HG03378 (cell line): ENCODE data around the gene SNAPIN.
"Not testable (repeated sequence)": the region's sequence is repeated elsewhere in the genome, so short reads cannot be mapped to it uniquely, and the experiment has no call there.

ENCODE experiments used
- ATAC-seq: cut with Tn5 transposase; IDR thresholded peaks from one replicate; pipeline ENCODE4 v1.9.1; 2021; ENCODE audit warnings: mild to moderate bottlenecking, moderate library complexity; ENCODE audit not compliant: unreplicated experiment

Gene SNAPIN

DNA sequence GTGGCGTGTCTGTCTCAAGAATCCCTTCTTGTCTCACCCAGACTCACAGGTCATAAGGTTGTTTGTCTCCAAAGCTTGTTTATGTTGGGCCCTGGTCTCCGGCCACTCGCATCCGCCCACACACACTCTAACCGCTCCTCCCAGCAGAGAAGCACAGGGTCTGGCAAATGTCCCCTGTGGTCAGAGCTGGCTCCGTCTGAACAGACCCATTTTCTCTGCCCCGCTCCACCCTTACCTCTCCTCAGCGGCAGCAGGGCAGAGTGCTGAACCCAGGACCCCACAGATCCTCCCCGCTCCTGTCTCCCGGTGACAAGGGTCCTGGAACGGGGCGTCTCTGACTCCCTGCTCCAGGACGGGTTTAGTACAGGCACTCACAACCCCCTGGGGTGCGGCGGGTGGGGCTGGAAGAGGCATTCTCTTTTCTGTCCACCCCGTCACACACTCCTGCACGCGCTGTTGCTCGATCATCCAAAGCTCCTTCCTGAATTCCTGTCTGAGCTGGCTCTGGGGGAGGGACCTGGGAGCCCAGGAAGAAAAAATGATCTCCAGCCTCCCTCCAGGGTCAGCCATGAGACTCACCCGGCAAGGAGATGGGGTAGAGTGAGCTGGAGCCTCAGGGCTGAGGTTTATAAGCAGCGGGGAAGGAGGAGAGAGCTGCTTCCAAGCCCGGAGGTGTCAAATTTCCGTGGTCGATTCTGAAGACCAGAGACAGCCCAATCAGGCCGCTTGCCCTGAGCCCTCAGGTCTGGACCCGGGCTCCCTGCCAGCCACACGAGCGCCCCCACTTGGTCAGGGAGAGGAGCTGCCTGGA lies 31.4 kb upstream of the SNAPIN start, which contains the start of gene S100A13:
Gene S100A13 (minus strand): TSS at position 602 of the 811 bp plus-strand sequence. CDS start 1,033 bp downstream, outside the sequence.
- ATAC-seq: no peak

DNA sequence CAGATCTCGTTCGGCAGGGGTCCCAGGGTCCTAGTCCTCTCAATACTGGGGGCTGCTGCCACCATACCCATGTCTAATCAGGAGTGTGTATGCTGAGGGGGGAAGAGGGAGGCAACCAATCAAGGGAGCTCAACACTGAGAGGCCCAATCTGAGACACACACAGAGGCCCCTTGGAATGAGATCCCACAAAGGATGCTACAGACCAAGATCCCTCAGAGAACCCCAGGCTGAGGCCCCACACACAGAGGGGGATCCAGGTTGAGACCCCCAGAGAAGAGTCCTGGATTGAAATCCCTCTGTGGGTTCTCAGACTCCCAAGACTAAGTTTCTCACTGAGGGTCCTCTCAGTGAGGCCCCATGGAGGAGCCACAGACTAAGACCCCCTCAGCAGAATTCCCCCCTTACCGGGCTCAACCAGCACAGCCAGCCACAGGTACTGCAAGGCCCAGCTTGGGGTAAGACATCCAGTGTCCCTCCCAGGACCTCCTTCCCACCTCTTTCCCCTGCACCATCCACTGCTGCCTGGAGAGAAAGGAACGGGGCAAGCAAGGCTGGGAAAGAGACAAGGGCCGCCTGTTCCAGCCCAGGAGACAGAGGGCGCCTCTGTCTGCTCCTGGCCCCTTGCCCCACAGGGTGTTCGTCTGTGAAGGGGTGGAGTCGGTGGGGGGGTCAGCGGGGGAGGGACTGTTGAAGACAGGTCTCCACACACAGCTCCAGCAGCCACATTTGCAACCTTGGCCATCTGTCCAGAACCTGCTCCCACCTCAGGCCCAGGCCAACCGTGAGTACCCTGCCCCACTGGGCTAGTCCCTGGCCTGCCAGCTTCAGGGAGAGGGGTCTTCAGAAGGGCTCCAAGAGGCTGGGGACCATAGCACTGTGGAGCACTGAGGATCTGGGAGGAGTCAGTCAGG lies 30.5 kb upstream of the SNAPIN start, which contains the start of gene S100A1:
Gene S100A1 (plus strand): TSS at position 720 of the 912 bp plus-strand sequence. CDS start 2,088 bp downstream, outside the sequence.
- no peak for ATAC-seq

DNA sequence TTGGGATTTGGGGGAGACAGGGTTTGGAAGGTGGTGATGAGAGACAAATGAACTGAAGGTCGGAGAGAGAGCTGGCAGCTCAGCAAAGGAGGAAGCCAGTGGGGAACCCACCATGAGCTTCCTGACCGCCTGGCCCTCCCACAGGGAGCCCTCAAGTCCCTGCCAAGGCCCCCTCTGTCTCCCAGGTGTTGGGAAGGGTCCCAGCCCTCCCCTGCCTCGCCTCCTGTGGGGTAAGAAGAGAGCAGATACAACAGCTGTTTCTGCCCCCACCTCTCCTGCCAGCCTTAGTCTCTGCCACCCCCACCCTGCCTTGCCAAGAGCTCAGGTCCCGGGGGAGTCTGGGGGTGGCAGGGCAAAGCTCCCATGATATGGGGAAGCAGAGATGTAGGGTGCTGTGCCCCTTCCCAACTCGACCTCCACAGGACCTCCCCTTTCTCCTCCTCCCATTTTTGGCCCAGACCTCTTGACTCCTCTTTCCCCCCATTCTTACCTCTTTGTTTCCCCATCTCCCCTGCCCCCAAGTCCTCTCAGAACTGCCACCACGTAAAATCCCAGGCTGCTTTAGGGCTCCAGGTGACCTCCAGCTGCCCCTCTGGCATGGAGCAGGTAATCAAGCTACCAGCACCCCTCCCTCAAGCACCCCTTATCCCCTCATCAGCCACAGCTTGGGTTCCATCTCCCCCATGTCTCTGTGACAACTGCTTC lies 29.7 kb upstream of the SNAPIN start:
- ATAC-seq: no peak

DNA sequence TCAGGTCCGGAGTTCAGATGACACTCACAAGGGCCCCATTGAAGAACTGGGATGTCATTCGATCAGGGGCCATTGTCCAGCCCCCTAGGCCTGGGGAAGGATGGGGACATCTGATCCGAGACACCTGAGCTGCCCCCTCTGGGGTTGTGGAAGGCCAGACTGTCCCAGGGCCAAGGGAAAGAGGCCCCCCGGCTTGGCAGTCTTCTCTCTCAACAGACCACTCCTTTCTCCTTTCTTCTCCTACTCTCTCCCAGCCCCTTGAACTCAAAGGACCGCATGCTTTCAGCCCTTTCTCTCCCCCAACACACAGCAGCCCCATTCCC lies 29.2 kb upstream of the SNAPIN start:
- no peak for ATAC-seq

DNA sequence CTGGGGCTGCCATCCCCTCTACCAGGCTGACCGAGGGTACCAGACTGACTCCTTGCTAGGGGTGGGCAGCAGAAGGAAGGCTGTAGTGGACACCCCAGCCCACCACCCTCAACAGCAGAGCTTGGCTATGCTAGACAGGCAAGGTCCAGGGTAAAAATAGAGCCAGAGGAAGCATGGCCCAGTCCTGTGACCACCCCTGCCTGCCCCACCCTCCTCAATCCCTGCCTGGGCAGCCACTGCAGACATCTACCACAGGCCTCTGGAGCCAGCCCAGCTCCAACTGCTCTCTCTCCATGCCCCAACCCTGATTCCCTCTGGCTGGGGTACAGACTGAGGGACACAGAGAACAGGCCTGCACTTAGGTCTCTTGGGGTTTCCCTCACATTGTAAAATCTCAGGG lies 28.5 kb upstream of the SNAPIN start:
- ATAC-seq: no peak

DNA sequence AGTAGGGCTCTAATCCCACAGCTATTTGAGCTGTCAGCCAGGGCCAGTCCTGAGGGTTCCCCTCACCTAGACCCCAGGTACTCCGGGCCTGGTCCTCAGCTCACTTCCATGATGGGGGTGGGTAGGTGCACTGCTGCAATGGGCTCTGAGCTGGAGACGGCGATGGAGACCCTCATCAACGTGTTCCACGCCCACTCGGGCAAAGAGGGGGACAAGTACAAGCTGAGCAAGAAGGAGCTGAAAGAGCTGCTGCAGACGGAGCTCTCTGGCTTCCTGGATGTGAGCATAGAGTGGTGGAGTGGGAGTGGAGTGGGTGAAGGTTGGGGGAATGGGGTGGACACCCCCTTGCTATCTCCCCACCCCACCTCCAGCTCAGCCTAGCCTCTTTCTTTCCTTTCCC lies 28.1 kb upstream of the SNAPIN start:
- ATAC-seq: no peak

DNA sequence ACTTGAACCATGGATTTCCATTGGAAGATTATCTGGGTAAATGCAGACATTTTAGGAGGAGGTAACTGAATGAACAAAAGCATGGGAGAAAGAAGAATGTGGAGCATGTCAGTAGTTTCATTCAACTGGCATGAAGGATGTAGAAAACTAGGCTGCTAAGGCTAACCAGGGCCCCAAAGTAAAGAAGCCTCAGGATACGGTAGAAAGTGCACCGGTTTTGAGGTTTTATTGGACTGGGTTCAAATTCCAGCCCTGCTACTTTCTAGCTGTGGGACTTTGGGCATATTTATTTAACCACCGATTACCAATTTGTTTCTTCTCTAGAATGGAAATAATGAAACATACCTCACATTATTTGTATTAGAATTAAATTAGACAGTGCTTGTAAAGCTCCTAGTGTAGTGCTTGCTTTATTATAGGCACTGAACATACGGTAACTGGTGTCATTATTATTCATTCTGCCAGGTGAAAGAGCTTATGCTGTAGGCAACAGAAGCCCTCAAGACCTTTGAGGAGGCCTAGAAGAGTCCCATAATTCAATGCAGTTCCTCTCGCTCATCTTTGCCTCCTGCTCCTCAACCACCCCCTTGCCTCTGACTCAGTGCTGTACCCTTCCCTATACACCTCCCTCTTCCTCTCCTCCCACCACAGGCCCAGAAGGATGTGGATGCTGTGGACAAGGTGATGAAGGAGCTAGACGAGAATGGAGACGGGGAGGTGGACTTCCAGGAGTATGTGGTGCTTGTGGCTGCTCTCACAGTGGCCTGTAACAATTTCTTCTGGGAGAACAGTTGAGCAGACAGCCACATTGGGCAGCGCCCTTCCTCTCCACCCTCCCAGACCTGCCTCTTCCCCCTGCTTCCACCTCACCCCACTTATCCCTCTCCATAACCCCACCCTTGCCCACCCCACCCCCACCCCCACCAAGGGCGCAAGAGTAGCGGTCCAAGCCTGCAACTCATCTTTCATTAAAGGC lies 27.2 kb upstream of the SNAPIN start:
- no peak for ATAC-seq

DNA sequence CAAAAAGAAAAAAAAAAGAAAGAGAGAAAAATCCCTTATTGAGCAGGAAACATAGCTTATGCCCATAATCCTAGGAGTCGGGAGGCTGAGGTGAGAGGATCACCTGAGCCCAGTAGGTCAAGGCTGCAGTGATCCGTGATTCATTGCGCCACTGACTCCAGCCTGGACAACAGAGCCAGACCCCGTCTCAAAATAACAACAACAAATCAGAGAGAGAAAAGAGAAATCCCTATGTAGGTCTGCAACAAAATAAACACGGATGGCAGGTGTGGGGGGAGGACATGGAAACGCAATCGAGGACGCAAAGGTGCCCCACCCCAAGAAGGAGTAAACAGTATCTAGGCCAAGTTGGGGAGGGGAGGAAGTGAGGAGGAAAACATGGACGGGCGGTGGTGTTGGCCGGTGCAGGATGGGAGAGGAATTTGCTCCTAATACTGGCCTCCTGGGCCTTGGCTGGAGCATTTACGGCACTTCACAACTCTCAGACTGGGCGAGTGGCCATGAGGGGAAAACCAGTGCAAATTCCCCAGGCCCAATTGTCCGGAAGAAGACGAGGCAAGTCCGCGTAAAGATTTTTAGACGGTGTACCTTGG lies 25.2 kb upstream of the SNAPIN start:
- ATAC-seq: no peak

DNA sequence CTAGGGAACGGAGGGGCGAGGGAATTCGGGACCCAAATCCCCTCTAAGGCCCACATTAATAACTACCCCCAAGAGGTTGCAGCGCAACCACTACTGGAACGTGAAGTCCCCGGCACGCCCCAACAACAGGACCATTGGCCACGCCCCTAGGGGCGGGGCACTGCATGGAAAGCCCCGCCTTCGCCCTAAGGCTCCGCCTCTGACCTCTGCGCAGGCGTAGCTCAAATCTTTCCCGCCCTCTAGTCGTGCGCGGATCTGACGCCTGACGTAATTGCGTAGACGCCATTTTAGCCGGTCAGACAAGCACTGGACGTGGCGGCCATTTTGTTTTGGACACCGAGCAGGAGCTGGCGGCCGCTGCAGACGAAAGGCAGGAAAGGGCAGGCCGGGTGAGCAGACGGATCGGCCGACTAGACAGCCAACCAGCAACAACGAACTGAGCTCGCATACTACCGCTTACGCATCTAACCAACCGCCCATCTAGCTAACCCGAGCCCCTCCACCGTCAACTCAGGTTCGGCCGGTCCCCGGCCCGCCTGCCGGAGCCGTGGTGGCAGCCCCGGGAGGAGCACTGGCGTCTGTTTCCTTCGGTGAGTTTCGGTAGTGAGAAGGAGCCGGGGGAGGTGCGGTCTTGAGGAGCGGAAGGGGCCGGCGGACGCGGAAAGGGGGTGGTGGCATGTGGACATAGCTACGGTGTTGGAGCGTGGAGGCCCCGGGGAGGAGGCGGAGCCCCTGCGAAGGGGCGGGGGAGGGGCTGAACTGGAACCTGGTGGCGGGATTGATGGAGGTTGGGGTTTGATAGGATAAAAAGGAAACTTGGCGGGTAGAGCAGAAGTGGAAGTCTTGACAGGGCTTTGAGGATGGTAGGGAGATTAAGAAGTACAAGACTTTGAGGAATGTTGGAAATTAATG lies 24.5 kb upstream of the SNAPIN start, which contains the start of gene CHTOP:
Gene CHTOP (plus strand): TSS at position 313 of the 912 bp plus-strand sequence. CDS start 2,523 bp downstream, outside the sequence.
- ATAC-seq: peak; percentile 83

DNA sequence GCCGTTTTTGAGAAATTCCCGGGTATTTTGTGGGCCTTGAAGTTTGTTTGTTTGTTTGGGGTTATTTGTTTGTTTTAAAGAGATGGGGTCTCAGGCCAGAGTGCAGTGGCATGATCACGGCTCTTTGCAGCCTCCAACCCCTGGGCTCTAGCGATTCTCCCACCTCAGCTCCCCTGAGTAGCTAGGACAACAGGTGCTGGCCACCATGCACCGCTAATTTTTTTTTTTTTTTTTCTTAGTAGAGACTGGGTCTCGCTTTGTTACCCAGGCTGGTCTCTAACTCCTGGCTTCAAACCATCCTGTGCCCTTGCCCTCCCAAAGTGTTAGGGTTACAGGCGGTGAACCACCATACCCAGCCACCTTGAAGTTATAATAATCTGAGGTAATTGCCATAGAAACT lies 22.6 kb upstream of the SNAPIN start:
- no peak for ATAC-seq

DNA sequence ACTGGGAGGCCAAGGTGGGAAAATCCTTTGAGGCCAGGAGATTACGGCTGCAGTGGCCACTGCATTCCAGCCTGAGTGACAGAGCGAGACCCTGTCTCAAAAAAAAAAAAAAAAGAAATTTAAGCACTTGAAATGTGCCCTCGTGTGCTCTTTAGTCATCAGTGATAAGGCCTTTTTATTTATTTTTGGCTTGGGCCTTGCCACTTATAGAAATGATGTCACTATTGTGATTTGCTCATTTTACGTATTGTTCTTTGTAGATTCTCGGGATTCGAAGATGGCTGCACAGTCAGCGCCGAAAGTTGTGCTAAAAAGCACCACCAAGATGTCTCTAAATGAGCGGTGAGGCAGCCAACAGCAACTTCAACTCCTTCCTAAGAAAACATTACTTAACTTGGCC lies 22.2 kb upstream of the SNAPIN start:
- ATAC-seq: no peak

DNA sequence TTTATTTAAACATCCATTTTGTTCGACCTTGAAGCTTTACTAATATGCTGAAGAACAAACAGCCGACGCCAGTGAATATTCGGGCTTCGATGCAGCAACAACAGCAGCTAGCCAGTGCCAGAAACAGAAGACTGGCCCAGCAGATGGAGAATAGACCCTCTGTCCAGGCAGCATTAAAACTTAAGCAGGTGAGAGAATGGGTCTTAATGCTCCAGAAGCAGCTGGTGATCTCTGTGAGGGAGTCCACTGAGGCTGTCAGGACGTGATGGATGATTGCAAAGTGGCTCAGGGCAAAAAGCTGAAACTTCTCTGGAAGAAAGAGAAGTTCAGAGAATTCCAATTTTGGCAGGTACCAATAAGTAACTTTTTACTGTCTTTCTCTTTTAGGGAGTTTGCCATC lies 20.2 kb upstream of the SNAPIN start:
- ATAC-seq: no peak

DNA sequence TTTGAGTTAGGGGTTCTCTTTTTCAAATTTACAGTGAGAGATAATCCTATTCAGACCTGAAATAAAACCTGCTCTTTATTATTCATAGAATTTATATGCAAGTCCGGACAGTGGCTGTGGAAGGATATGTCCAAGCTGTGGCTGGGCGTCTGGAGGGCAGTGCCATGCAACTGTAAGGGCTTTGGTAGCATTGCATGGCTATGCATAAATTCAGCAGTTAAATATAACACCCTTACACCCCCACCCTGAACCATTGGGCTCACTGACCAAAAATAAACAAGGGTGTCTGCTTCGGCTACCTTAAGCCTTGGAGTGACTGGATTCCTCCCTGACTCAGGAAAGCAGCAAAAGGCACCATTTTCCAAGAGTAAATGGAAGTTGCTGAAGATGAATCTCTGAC lies 19.2 kb upstream of the SNAPIN start:
- no peak for ATAC-seq

DNA sequence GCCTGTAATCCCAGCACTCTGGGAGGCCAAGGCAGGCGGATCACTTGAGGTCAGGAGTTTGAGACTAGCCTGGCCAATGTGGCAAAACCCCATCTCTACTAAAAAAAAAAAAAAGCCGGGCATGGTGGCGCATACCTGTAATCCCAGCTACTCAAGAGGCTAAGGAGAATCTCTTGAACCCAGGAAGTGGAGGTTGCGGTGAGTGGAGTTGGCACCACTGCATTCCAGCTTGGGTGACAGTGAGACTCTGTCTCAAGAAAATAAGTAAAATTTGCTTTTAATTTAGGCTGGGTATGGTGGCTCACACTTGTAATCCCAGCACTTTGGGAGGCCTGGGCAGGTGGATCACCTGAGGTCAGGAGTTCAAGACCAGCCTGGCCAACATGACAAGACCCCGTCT lies 18.3 kb upstream of the SNAPIN start:
- not testable (repeated sequence) for ATAC-seq

DNA sequence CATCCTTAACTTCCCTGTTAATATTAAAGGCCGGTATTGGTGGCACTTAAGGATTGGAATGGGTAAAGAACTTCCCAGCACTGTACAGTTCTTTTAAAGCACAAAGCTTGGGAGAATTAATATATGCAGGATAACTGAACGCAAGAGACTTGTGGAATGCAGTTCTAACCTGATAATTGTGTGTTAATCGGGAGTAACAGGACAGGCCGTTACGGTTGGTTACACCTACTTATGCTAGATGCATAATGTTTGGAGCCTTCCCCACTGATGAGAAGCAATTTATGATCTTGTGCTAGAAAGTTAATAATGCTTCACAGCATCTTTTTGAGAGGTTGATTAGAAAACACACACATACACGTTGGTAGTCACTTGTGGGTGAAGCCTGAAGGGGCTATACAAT lies 17.6 kb upstream of the SNAPIN start:
- ATAC-seq: no peak

DNA sequence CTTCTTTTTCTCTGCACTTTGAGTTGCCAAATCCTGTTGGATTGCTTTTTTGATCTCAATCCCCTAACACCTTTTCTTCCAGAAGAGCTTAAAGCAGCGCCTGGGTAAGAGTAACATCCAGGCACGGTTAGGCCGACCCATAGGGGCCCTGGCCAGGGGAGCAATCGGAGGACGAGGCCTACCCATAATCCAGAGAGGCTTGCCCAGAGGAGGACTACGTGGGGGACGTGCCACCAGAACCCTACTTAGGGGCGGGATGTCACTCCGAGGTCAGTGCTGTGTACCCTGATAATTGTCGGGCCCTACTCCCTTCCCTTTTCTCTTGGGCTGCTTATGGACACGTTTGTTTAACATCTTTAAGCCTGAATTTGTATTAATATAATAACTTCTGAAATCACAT lies 16.3 kb upstream of the SNAPIN start:
- no peak for ATAC-seq

DNA sequence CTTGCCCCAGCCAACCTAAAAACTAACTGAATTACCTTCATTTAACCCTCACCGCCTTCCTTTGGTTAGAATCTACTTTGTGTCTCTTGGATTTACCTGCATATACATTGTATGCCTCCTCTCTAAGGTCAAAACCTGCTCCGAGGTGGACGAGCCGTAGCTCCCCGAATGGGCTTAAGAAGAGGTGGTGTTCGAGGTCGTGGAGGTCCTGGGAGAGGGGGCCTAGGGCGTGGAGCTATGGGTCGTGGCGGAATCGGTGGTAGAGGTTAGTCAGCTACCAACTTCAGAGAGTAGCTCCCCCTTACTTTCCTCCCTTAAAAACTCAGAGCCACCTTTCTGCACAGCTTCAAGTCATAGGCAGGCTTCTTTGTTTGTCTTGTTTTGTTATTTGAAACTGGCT lies 15.4 kb upstream of the SNAPIN start:
- ATAC-seq: no peak

DNA sequence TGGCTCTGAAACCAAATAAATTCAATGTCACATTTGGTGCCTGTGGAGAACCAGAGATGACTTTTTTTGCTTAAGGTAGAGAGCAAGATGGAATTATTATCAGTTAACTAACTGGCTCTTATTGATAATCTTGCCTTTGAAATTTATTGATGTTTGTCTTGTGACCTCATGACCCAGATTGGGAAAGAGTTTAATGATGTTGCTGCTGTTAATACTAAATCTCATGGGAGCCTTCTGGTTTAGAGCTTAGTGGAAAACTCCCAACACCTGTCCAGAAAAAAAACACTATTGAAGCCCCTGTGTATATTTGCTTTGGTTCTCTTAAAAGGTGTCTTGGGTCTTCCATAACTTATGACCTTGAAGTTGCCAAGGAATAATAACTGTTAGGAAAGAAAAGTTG lies 14.7 kb upstream of the SNAPIN start:
- ATAC-seq: no peak
